Midbrain (tissue), 1 donor: Measurements from ENCODE around the gene RAD9A.

Source experiments
- DNase-seq: peaks from one replicate; lab custom pipeline; 2025; lab: John Stamatoyannopoulos, UW

The RAD9A gene

DNA sequence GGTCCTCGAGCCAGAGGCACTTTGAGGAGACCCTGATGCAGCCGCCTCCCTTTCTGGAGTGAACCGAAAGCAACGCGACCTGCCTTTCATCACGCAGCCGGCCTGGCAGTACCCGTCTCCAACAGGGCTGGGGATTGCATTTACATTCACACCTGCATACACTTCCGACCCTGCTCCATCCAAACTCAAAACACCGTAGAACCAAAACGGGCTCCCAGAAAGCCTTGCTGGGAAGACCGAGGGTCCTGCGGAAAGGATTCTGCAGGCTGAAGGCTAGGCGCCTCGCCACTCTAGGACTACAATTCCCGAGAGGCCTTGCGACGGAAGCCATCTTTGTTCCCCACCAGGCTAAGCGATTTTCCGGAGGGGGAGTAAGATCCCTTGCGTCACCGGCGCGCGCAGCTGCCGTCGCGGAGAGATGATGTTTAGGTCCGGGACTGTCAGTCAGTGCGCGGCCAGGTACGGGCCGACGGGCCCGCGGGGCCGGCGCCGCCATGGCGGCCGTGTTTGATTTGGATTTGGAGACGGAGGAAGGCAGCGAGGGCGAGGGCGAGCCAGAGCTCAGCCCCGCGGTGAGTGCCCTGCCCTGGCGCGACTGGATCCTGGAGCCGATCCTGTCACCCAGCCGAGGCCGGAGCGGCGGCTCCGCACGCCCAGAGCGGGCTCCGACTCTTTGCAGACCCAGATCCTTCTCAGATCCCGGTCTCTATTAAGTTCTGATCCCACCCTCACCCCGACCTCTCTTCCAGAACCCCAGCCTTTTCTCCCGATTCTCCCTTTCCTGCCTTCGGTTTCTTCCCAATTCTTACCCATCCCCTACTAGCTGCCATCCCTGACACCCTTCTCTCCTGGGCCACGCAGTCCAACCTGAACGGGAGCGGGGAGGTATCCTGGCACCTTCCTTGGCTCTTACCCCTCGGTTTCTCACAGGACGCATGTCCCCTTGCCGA lies 36.5 kb downstream of the RAD9A start, which contains the start of gene RPS6KB2:
Gene RPS6KB2 (plus strand): TSS at position 443 of the 950 bp plus-strand sequence. CDS start 52 bp downstream, at position 495.
- DNase-seq: peak; percentile 97

DNA sequence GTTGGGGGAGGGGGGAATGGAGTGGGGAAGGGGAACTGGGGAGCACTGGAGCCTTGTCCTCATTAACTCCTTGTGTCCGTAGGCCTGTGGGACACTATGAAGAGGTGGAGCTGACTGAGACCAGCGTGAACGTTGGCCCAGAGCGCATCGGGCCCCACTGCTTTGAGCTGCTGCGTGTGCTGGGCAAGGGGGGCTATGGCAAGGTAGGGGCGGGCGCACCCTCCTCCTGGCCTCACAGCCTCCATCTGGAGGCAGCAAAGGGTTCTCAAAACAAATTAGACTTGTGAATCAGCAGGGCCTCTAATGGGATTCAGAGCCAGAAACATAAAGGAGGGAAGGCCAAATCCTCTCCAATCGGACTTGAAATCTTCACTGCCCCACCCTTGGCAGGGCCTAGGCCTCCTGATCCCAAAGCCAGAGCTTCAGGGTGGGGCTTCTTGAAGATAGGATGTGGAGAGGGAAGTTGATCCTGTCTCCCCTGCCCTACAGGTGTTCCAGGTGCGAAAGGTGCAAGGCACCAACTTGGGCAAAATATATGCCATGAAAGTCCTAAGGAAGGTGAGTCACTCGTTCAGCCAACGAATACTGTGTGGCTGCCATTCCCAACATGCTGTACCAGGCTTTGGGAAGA lies 37.4 kb downstream of the RAD9A start:
- DNase-seq: no peak

DNA sequence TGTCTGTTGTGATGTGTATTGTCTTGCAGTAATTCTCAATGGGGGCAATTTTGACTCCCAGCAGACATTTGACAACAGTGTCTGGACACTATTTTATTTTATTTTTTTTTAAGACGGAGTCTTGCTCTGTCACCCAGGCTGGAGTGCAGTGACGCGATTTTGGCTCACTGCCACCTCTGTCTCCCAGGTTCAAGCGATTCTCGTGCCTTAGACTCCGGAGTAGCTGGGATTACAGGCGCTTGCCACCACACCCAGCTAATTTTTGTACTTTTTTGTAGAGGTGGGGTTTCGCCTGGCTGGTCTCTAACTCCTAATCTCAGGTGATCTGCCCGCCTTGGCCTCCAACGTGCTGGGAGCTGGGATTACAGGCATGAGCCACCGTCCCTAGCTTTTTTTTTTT lies 37.9 kb downstream of the RAD9A start:
- DNase-seq: no peak

DNA sequence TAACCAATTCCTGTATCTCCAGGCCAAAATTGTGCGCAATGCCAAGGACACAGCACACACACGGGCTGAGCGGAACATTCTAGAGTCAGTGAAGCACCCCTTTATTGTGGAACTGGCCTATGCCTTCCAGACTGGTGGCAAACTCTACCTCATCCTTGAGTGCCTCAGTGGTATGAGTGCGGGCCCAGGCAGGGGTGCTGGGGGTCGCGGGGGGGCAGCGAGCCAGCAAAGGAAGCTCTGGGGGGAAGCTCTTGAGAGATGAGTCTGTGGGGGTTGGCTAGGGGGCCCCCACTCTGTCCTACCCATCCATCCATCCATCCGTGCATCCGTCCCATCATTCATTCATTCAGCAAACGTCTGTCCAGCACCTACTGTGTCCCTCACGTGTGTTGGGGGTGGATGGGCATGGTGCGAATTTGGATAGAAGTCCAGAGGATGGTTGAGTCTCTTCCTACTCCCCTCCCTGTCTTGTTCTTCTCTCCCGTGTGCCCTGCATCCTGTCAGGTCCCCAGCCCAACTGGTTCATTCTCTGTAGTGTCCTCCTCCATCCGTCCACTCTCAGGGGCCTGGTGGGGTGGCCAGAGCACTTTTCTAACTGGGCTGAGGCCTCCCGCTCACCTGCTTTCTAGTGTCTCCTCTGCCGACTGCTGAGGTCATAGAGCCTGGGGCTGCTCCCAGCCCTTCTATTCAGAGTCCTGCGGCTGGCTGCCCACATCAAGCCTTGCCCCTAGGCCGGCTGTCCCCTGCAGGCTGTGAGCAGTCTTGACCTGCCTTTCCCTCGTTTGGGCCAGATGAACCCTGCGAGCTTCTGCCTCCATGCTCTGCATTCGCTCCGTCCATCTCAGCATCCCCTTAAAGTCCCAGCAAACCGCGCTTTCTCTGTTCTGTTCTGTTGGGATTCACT lies 39.8 kb downstream of the RAD9A start:
- no peak for DNase-seq

GRCh38 chr11:67432655-67433349 lies 41.0 kb downstream of the RAD9A start:
- DNase-seq: no peak

DNA sequence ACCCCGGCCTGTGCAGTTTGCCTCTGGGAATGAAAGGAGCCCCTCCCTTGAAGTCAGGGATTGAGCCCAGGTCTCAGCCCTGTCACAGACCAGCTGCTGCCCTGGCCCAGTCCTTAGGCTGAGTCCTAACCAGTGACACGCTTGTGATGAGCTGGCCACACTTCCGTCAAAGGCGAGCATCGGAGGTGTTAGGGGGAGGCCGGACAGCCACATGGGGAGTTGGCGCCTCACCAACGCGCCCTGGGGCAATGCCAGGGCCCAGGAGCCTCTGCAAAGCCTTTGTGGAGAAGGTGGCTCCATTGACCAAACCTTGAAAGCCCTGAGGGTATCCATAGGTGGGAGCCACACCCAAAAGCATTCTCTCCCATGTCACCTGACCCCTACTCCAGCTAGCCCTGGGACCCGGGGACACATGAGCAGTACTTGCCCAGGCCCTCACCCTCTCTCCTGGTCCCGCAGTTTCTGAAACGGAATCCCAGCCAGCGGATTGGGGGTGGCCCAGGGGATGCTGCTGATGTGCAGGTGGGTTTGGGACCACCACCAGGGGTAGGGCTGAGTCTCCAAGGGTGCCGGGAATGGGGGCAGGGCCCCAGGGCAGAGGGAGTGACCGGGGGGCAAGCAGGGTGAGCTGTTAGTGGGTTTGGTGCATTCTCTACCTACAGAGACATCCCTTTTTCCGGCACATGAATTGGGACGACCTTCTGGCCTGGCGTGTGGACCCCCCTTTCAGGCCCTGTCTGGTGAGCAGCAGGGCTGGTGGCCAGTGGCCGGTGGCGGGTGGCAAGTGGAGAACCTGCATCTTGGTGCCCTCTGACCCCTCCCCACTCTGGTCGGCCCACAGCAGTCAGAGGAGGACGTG lies 42.0 kb downstream of the RAD9A start:
- no peak for DNase-seq

DNA sequence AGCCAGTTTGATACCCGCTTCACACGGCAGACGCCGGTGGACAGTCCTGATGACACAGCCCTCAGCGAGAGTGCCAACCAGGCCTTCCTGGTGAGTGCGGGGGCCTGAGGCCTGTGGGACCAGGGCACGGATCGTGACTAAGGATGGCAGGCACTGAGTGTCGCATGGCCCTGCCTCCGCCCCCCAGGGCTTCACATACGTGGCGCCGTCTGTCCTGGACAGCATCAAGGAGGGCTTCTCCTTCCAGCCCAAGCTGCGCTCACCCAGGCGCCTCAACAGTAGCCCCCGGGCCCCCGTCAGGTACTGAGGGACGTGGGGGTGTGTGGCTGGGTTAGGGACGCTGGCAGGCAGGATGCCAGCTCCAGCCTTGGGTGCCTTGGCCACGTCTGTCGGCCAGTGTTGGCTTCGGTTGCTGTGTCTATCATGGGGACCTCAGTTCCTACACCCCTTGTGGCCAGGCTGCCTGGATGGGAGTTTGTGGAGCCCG lies 42.7 kb downstream of the RAD9A start:
- DNase-seq: no peak

DNA sequence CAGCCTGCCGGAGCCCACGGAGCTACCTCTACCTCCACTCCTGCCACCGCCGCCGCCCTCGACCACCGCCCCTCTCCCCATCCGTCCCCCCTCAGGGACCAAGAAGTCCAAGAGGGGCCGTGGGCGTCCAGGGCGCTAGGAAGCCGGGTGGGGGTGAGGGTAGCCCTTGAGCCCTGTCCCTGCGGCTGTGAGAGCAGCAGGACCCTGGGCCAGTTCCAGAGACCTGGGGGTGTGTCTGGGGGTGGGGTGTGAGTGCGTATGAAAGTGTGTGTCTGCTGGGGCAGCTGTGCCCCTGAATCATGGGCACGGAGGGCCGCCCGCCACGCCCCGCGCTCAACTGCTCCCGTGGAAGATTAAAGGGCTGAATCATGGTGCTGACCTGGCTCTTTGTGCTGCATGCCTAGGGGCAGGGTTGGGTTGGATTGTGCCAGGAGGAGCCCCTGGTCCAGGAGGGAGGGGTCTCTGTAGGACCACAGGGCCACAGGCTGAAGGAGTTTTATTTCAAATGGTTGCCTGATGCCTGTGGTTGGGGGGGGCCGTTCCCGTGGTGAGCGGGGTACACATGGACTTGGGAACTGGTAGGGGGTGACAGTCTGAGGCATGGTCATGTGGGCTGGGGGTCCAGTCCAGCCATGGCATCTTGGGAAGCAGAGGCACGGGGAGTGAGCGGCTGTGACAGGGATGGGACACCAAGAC lies 43.4 kb downstream of the RAD9A start:
- DNase-seq: no peak

DNA sequence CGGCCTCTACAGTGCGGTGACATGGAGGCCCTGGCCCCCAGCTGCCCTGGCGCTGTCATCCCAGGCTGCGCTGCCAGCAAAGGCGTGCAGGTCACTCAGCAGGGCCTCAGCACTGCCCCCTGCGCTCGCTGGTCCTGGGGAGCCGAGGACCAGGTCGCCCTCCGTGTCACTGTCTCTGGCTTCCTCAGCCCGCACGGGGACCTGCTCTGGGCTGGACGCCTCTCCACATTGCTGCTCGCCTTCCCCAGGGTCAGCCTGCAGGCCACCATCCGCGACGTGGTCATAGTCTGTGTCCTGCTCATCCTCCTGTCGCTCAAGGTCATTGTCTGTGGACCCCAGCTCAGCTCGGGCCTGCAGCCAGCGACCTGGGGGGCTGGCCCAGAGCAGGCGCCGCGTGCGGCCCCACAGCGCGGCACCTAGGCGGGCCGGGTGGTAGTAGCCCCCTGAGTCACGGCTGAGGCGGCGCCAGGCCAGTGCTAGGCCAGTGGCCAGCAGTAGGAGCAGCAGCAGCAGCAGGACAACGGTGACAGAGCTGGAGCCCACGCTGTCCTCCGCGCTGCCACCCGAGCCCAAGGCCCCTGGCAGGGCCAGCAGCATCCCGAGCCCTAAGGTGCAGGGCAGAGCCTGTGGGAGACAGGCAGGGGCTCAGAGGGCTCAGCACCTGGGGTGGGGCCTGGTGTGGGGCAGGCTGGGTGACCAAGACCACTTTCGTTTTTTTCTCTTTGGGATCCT lies 44.1 kb downstream of the RAD9A start:
- no peak for DNase-seq

DNA sequence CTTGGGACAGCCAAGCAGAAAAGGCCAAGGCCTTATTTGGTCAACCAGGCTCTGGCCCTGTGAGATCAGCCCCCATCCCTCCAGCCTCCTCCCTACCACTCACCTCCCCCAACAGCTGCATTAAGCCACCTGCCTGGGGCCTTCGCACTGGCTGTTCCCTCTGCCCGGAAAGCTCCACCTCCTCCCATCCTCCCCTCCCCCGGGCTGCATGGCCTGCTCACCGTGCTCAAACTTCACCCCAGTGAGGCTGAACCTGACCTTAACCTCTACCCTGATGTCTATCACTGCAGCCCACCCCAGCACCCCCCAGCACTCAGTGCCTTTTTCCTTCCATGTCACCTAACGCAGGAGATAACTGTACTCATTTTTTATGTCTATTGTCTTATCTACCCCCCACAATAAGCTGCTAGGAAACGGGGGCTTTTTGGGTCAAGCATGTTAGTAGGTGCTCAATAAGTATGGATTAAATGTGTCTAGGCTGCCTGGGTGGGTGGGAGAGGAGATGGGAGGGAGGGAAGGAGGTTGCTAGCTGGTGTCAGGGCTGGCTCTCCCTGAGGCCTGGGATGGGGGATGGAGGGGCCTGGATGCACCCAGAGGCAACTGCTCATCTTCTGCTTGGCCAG lies 44.8 kb downstream of the RAD9A start:
- DNase-seq: no peak

GRCh38 chr11:67437082-67437808 lies 45.5 kb downstream of the RAD9A start, which contains the start of gene PTPRCAP:
Gene PTPRCAP, minus strand, starts transcription at chr11:67437682. Its CDS starts 63 bp downstream, at chr11:67437619.
- DNase-seq: no peak

DNA sequence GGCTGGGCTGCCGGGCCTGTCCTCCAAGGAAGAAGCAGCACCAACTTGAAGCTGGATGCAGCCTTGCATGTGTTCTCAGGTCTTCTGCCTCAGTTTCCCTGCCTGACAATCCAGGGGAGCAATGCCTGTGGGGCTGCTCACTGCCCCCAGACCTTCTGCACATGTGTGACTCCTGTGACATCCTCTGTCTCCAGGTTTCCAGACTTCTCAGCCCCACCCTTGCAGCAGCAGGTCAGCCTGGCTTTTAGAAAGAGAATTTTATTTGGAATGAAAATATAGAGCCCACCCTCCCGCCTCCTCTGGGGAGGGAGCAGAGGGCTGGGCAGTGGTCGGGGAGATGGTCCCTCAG lies 46.0 kb downstream of the RAD9A start:
- no peak for DNase-seq

DNA sequence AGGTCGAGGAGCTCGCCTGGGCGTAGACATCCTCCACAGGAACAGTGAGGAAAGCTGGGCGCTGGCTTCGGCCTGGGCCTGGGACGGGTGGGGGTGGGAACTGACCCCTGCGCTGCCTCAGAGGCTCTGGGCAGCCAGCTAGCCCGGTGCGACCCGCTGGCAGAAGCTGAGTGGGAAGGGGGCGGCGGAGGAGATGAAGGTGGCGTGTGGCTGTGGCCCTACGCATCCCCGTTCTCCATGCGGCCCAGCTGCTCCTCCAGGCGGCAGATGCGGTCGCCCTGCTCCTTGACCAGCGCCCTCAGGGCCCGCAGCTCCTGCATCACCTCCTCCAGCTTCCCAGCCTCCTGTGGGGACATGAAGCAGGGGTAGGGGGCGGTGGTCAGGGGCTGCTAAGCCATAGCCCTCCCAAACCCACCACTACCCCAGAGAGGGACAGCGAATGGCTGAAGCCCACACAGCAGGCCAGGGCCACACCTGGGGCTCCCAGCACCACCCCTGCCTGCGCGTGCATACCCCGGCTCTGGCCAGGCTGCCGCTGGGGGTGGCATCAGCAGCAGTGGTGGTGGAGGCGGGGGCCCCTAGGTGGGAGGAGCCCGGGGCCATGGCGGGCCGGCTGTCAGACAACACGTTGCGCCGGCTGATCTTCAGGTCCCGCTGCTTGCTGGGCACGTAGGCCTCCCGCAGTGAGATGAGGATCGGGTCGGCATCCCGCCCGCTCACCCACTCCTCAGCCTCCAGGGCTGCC lies 46.5 kb downstream of the RAD9A start:
- no peak for DNase-seq

- DNase-seq: no peak
Observed at GRCh38 chr11:67439321-67440228, 47.8 kb downstream of the RAD9A start.

DNA sequence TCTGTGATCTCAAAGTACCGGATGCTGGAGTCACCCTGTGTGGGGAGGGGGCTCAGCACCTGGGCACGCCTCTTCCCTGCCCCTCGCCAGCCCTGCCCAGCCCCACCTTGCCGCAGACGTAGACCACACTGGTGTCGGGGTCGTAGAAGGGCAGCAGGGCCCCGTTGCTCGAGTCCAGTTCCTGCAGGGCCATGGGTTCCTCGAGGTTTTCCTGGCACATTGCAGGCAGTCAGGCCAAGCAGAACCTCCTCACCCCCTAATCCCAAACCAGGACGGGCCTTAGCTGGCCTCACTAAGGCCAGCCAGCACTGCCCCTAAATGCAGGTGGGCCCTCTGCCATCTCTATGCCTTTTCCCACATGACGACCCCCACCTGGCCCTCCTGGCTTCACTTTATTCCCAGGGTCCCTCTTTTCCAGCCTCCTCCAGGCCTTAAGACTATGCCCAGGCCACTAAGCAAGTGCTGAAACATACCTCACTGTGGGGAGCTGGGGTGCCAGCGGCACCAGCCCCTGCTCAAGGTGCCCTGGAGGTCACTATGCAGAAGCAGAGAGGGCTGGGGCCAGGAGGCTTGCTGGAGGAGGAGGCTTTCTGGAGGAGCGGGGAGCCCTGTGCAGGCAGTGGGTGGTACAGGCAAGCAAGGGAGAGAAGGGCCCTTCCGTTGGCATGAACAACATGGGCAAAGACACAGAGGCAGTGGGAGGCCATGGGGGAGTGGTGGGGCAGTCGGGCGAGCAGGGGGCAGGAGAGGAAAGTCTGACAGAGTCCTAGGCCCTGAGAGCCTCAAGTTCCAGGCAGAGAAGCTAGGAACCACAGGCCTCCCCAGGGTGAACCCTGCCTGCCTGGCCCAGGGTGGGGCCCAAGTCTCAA lies 48.7 kb downstream of the RAD9A start:
- no peak for DNase-seq
